Ishikawa (cell line): ENCODE data around the gene SAPCD2.

Source experiments
- CEBPB ChIP-seq: IDR thresholded peaks from 2 replicates; pipeline ENCODE4 v1.6.1; 2012
- CREB1 ChIP-seq: IDR thresholded peaks from 2 replicates; pipeline ENCODE4 v1.6.1; 2012; ENCODE audit warnings: low read depth
- EGR1 ChIP-seq: IDR thresholded peaks from 2 replicates; pipeline ENCODE4 v1.6.1; 2012
- EP300 ChIP-seq: IDR thresholded peaks from 2 replicates; pipeline ENCODE4 v1.6.1; 2012; ENCODE audit warnings: borderline replicate concordance
- FOXM1 ChIP-seq: IDR thresholded peaks from 2 replicates; pipeline ENCODE4 v1.6.1; 2012; ENCODE audit warnings: low read depth, borderline replicate concordance
- MAX ChIP-seq: IDR thresholded peaks from 2 replicates; pipeline ENCODE4 v1.6.1; 2012
- NFIC ChIP-seq: IDR thresholded peaks from 2 replicates; pipeline ENCODE4 v1.6.1; 2012
- RAD21 ChIP-seq: IDR thresholded peaks from 2 replicates; pipeline ENCODE4 v1.6.1; 2012; ENCODE audit warnings: low read depth
- TAF1 ChIP-seq: IDR thresholded peaks from 2 replicates; pipeline ENCODE4 v1.6.1; 2012; ENCODE audit warnings: low read depth, mild to moderate bottlenecking
- TCF12 ChIP-seq: IDR thresholded peaks from 2 replicates; pipeline ENCODE4 v1.6.1; 2012; ENCODE audit warnings: low read depth
- TEAD4 ChIP-seq: IDR thresholded peaks from 2 replicates; pipeline ENCODE4 v1.6.1; 2012
- USF1 ChIP-seq: IDR thresholded peaks from 2 replicates; pipeline ENCODE4 v1.6.1; 2012
- YY1 ChIP-seq: IDR thresholded peaks from 2 replicates; pipeline ENCODE4 v1.6.1; 2012; ENCODE audit warnings: low read depth
- ZBTB7A ChIP-seq: IDR thresholded peaks from 2 replicates; pipeline ENCODE4 v1.6.1; 2012; ENCODE audit warnings: low read depth
- TF ChIP-seq, protein P1 (sequence below): IDR thresholded peaks from 2 replicates; pipeline ENCODE4 v1.6.1; 2012; ENCODE audit warnings: low read depth, mild to moderate bottlenecking

Gene SAPCD2

DNA sequence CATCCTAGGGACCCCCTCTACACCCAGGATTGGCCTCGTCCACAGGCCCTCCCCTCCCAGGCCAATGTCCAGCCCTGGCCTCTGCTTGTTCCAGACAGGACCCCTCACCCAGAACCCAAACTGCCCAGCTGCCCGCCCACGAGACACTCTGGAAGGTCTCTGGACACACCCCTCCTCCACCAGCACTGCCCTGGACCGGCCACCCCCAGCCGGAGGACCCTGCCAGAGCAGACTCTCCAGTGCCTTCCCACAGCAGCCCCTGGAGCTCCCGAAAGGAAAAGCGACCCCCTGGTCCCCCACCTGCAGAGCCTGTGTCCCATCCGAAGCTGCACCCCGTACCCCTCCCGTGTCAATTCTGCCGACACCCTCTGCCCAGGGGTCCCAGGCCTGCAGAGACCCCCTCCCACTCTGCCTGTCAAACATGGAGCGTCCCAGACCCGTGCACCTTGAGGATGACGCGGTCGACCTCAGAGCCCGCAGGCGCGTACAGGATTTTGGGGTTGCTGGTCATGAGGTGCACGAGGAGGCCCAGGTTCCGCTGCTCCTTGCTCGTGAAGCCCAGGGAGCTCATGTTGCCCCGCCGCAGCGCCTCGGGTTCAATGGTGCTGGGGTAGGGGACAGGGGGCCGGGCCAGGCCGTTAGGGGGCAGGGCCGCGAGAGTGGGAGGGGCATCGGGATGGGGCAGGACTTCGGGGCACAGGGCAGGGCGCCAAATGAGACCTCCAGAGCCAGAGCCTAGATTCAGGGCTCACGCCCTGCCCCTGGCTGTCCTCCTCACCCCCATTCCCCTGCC, 50.3 kb downstream of the SAPCD2 start:
- TF ChIP-seq MAX (no peak), RAD21 (no peak)

- no peak for TF ChIP-seq RAD21
- TF ChIP-seq TAF1 = no peak
Observed at GRCh38 chr9:137018761-137019559, 51.4 kb downstream of the SAPCD2 start.

- TF ChIP-seq USF1 (no peak), YY1 (no peak), ZBTB7A (no peak), CEBPB (no peak), MAX (no peak), CREB1 (no peak), FOXM1 (no peak), EP300 (no peak), TEAD4 (no peak), RAD21 (no peak), TCF12 (no peak), TAF1 (no peak), EGR1 (no peak)
- TF ChIP-seq, protein P1, sequence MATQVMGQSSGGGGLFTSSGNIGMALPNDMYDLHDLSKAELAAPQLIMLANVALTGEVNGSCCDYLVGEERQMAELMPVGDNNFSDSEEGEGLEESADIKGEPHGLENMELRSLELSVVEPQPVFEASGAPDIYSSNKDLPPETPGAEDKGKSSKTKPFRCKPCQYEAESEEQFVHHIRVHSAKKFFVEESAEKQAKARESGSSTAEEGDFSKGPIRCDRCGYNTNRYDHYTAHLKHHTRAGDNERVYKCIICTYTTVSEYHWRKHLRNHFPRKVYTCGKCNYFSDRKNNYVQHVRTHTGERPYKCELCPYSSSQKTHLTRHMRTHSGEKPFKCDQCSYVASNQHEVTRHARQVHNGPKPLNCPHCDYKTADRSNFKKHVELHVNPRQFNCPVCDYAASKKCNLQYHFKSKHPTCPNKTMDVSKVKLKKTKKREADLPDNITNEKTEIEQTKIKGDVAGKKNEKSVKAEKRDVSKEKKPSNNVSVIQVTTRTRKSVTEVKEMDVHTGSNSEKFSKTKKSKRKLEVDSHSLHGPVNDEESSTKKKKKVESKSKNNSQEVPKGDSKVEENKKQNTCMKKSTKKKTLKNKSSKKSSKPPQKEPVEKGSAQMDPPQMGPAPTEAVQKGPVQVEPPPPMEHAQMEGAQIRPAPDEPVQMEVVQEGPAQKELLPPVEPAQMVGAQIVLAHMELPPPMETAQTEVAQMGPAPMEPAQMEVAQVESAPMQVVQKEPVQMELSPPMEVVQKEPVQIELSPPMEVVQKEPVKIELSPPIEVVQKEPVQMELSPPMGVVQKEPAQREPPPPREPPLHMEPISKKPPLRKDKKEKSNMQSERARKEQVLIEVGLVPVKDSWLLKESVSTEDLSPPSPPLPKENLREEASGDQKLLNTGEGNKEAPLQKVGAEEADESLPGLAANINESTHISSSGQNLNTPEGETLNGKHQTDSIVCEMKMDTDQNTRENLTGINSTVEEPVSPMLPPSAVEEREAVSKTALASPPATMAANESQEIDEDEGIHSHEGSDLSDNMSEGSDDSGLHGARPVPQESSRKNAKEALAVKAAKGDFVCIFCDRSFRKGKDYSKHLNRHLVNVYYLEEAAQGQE = no peak
Observed at GRCh38 chr9:137017791-137018497, 52.4 kb downstream of the SAPCD2 start.

- TF ChIP-seq TEAD4 (no peak), CREB1 (no peak), EGR1 (no peak), TCF12 (no peak), FOXM1 (no peak)
Observed at GRCh38 chr9:137017071-137017470, 53.3 kb downstream of the SAPCD2 start.

- no peak for TF ChIP-seq FOXM1
- no peak for TF ChIP-seq EGR1
- TF ChIP-seq TEAD4 = no peak
- TF ChIP-seq, protein P1 = no peak
- TF ChIP-seq USF1 = no peak
- no peak for TF ChIP-seq NFIC
- TF ChIP-seq TCF12 = no peak
- no peak for TF ChIP-seq MAX
- TF ChIP-seq CREB1 = no peak
- no peak for TF ChIP-seq CEBPB
Observed at GRCh38 chr9:137016436-137016835, 53.9 kb downstream of the SAPCD2 start.

DNA sequence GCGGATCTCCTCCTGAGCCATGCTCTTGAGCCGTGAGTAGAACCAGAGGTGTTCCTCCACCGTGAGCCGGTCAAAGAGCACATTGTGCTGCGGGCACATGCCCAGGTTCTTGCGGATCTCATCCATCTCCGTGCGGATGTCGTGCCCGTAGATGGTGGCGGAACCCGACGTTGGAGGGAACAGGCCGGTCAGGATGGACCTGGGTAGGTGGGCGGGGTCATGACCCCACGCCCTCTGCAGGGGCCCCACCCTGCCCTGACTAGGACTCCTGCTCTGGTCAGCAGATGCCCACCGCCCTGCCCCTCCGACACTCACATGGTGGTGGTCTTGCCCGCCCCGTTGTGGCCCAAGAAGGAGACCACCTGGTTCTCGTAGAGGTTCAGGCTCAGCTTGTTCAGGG, 54.4 kb downstream of the SAPCD2 start:
- TF ChIP-seq NFIC (no peak), TCF12 (no peak), ZBTB7A (no peak), MAX (no peak), TAF1 (no peak), EGR1 (no peak), EP300 (no peak), TEAD4 (no peak), USF1 (no peak), YY1 (no peak)
- TF ChIP-seq, protein P1 = no peak
